ENCODE measurements around the gene USP28. TPM values are rescaled to one million over a fixed set of nuclear protein-coding genes. Genes with fewer than 3 reads are reported as not detected.
A peak's percentile ranks its signal among the peaks of the same experiment; 100 is the strongest.

USP28 gene
- polyA plus RNA-seq, 6 donors from 2014 or later, result 64.6 to 132 (median 109) TPM

DNA sequence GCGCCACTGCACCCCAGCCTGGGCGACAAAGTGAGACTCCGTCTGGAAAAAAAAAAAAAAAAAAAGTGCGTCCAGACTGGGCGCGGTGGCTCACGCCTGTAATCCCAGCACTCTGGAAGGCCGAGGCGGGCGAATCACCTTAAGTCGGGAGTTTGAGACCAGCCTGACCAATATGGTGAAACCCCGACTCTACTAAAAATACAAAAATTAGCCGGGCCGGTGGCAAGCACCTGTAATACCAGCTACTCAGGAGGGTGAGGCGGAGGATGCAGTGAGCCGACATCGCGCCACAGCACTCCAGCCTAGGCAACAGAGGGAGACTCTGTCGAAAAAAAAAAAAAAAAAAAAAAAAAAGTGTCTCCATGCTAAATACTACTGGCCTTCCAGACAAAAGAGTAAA lies 1.3 kb downstream of the USP28 start:
- H3K36me3 Mint-ChIP-seq, result peaks cover 0 to 5% of the 10 kb centered on the region in 2 donors
- DNase-seq, result no peak
- peaks cover 51 to 77% (median 59%) of the 10 kb centered on the region in 3 donors for H3K4me1 Mint-ChIP-seq
- no peaks in the 10 kb centered on the region for H3K27me3 Mint-ChIP-seq
- H3K9me3 Mint-ChIP-seq, result peaks cover 0 to 8% (median 2%) of the 10 kb centered on the region in 7 donors
- no peak for ATAC-seq (ENCODE audit: low read depth in 2 of 2)
- H3K27ac Mint-ChIP-seq, result peak overlapping the region in 4 of 6 donors; percentile 81 to 97 (median 94)
- H3K4me3 Mint-ChIP-seq, result peak overlapping the region; percentile 87 to 95 (median 93)

DNA sequence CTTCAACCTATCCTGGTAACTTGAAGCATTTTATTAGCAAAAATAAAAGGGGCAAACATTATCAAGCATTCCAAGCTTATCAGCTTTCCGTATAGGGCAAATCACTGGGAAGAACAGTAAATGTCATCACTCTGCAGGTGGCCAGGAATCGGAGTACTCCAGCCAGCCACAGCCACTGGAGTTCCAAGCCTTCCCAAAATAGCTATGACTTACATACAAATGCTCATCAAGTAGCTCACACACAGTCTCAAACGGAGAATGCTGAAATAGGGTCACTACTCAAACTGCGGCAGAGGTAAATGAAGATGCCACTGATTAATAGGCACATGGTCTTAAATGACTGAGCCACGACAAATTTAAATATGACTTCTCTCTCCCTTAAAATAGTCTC lies 2.1 kb downstream of the USP28 start:
- no peaks in the 10 kb centered on the region for H3K27me3 Mint-ChIP-seq
- no peaks in the 10 kb centered on the region for H3K36me3 Mint-ChIP-seq
- DNase-seq (no peak), ATAC-seq (ENCODE audit: low read depth in 2 of 2) (no peak)
- H3K4me1 Mint-ChIP-seq, result peaks cover 51 to 85% (median 66%) of the 10 kb centered on the region in 3 donors
- H3K4me3 Mint-ChIP-seq, result peak overlapping the region; percentile 70 to 95 (median 90)
- H3K9me3 Mint-ChIP-seq, result peaks cover 0 to 4% (median 1%) of the 10 kb centered on the region in 7 donors
- H3K27ac Mint-ChIP-seq, result peak overlapping the region in 3 of 6 donors; percentile 24 to 61 (median 26)

DNA sequence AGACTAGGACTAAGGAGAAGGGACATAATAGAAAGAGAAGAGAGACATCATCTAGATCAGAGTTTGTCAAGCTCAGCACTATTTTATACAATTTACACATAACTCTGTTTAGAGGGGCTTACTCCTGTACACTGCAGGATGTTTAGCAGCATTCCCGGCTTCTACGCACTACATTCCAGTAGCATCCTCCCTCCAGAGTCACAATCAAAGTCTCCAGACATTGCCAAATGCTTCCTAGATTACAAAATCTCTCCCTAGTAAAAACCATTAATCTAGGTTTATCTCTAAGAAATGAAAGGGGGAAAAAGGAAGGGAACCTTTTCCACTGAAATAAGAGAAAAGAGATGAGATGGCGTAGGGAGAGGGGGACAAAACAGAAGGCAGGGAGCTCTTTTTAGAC lies 4.0 kb downstream of the USP28 start:
- ATAC-seq (ENCODE audit: low read depth in 2 of 2) (no peak), DNase-seq (no peak)
- H3K4me3 Mint-ChIP-seq, result peak overlapping the region in 3 of 8 donors; percentile 12 to 72 (median 37)
- H3K36me3 Mint-ChIP-seq, result peaks cover 0 to 5% of the 10 kb centered on the region in 2 donors
- H3K9me3 Mint-ChIP-seq, result peaks cover 0 to 1% (median 0%) of the 10 kb centered on the region in 7 donors
- H3K27ac Mint-ChIP-seq, result peak overlapping the region in 1 of 6 donors; percentile 73
- no peaks in the 10 kb centered on the region for H3K27me3 Mint-ChIP-seq
- peaks cover 51 to 76% (median 58%) of the 10 kb centered on the region in 3 donors for H3K4me1 Mint-ChIP-seq

DNA sequence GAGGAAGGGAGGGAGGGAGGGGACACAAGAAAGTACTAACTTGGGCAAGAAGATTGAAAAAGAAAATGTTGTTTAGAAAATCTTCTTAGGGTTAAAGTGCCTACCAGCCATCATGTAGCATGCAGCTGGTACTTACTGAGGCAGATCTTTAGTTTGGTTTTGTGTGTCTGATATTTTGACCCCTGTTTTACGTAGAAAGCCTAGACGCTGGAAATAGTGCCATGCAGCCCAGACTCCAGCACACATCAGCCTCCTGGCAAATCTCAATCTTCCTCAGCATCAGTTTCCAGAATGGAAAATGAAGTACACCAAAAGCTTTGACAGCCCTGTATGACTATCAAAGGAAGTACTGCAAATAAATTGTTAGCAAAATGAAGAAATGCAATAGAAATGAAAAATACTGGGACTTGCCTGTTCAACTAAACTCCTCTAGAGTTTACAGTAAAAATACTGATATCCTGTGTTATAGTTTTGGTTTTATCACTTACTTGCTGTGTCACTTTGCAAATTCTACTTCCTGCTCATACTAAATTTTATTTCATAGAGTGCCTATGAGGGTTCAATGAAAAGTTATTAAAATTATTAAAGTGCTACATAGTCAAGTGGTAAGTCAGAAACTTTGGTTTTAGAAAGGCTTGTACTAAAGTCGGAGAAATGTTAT lies 7.4 kb downstream of the USP28 start:
- Mint-ChIP-seq H3K27ac (peak overlapping the region in 1 of 6 donors; percentile 16), H3K4me1 (peaks cover 39 to 63% (median 47%) of the 10 kb centered on the region in 3 donors)
- DNase-seq, result no peak

DNA sequence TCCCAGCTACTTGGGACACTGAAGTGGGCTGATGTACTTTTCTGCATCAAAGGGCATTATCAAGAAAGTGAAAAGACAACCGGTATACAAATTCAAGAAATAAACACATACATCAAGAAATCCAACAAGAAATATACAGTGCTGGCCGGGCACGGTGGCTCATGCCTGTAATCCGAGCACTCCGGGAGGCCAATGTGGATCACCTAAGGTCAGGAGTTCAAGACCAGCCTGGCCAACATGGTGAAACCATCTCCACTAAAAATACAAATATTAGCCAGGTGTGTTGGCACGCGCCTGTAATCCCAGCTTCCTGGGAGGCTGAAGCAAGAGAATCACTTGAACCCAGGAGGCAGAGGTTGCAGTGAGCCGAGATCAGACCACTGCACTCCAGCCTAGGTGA lies 9.5 kb downstream of the USP28 start:
- Mint-ChIP-seq H3K9me3 (peaks cover 0 to 1% (median 0%) of the 10 kb centered on the region in 7 donors), H3K4me3 (peak overlapping the region in 1 of 8 donors; percentile 56), H3K36me3 (peaks cover 0 to 15% of the 10 kb centered on the region in 2 donors), H3K27ac (peak overlapping the region in 2 of 6 donors; percentile 31 to 75), H3K27me3 (no peaks in the 10 kb centered on the region), H3K4me1 (peaks cover 29 to 59% (median 40%) of the 10 kb centered on the region in 3 donors)
- no peak for ATAC-seq (ENCODE audit: low read depth in 2 of 2)
- no peak for DNase-seq

More for the DNA sequence above, 7.4 kb downstream of the USP28 start:
- H3K4me3 Mint-ChIP-seq, result no peak overlapping the region
- peaks cover 0 to 15% of the 10 kb centered on the region in 2 donors for H3K36me3 Mint-ChIP-seq
- H3K9me3 Mint-ChIP-seq, result peaks cover 0 to 1% (median 0%) of the 10 kb centered on the region in 7 donors
- no peaks in the 10 kb centered on the region for H3K27me3 Mint-ChIP-seq
- ATAC-seq (ENCODE audit: low read depth in 2 of 2), result no peak

DNA sequence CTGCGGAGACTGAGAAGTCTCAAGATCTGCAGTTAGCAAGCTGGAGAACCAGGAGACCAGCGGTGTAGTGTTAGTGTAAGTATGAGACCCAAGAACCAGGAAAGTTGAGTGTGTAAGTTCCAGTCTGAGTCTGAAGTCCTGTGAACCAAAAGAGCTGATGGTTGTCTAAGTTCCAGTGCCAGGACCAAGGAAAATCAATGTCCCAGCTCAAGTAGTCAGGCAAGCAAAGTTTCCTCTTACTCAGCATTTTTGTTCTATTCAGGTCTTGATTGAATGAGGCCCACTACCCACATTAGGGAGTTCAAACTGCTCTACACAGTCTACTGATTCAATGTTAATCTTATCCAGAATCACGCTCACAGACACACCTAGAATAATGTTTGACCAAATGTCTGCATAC lies 11.0 kb downstream of the USP28 start:
- Mint-ChIP-seq H3K4me1 (peaks cover 22 to 58% (median 39%) of the 10 kb centered on the region in 3 donors), H3K36me3 (peaks cover 0 to 15% of the 10 kb centered on the region in 2 donors), H3K27me3 (no peaks in the 10 kb centered on the region), H3K9me3 (no peaks in the 10 kb centered on the region), H3K27ac (peak overlapping the region in 1 of 6 donors; percentile 47), H3K4me3 (no peak overlapping the region)
- no peak for ATAC-seq (ENCODE audit: low read depth in 2 of 2)
- DNase-seq, result no peak

DNA sequence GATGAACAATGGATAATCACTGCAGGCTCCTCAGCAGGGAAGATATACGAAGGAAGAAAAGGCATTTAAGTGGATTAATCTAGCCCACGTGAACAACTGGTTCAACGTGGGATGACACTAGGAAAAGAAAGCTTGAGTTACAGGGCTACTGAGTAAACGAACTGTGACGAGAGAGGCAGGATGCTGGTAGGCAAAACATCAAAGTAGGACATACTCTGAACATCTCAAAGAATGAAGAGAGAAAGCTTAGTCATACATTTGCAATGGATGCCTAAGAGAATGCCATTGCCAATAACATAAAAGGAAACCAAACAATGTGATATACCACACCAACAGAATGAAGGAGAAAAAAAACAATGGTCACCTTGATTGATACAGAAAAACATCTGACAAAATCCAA lies 12.9 kb downstream of the USP28 start:
- Mint-ChIP-seq H3K4me1 (peaks cover 21 to 49% (median 42%) of the 10 kb centered on the region in 3 donors), H3K9me3 (no peaks in the 10 kb centered on the region), H3K4me3 (peak overlapping the region in 1 of 8 donors; percentile 52), H3K36me3 (peaks cover 0 to 15% of the 10 kb centered on the region in 2 donors), H3K27me3 (no peaks in the 10 kb centered on the region), H3K27ac (peak overlapping the region in 2 of 6 donors; percentile 52 to 61)
- no peak for ATAC-seq (ENCODE audit: low read depth in 2 of 2)
- DNase-seq, result no peak

DNA sequence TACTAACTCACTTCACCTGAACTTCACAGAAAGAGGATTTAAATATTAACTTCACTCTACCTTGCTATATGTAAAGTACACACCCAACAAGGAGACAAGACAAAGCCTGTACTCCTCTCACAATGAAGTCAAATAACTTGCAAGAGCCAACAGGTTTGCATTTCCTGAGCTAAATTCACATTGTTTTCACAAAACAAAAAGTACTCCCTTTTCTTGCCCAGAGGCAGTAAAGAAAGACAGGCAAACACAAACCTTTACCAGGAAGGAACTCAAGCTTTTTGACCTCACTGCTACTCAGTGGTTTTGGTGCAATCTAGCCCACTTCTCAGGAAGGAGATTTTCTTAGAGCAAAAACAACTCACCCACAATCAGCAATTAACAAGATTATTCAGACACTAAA lies 15.7 kb downstream of the USP28 start:
- DNase-seq, result no peak
- H3K36me3 Mint-ChIP-seq, result peaks cover 0 to 6% of the 10 kb centered on the region in 2 donors
- H3K27ac Mint-ChIP-seq, result peak overlapping the region in 2 of 6 donors; percentile 22 to 56
- no peak for ATAC-seq (ENCODE audit: low read depth in 2 of 2)
- peaks cover 26 to 50% (median 40%) of the 10 kb centered on the region in 3 donors for H3K4me1 Mint-ChIP-seq
- peak overlapping the region in 2 of 8 donors; percentile 13 to 29 for H3K4me3 Mint-ChIP-seq
- no peaks in the 10 kb centered on the region for H3K27me3 Mint-ChIP-seq
- no peaks in the 10 kb centered on the region for H3K9me3 Mint-ChIP-seq

DNA sequence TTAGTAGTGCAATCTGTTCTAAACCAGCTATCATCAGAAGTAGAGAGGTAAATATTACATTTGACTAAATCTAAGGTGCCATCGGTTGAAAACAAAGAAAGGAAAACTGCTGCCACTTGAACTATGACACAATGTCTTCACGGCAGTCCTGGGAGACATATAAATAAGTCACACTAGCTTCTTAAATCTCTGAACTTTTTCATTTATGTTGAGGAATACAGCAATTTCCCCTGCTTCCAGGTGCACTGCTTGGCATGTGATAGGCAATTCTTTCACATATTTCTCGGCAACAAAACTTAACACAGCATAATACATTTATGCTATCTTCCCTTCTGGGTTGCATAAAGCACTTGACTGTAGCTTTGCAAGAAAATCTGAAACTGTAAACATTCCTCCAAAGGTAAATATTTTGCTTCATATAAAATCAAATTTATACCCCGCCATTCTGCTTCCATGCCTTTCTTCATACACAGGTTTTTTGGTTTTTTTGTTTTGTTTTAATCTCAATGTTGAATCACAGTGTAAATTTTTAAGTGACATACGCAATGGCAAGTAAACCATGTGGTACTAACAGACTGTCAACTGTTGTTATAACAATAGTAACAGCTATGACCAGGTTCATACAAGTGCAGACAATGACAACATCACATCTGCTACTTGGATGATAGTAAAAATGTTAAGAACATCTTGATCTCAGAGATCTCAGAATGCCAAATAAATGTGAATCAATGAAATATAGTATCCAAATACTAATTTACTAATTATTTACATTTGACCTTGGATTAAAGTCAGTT lies 18.2 kb downstream of the USP28 start:
- Mint-ChIP-seq H3K4me3 (no peak overlapping the region), H3K27ac (peak overlapping the region in 2 of 6 donors; percentile 2 to 29), H3K27me3 (no peaks in the 10 kb centered on the region), H3K4me1 (peaks cover 19 to 42% (median 32%) of the 10 kb centered on the region in 3 donors), H3K36me3 (no peaks in the 10 kb centered on the region), H3K9me3 (no peaks in the 10 kb centered on the region)
- DNase-seq (no peak), ATAC-seq (ENCODE audit: low read depth in 2 of 2) (no peak)

DNA sequence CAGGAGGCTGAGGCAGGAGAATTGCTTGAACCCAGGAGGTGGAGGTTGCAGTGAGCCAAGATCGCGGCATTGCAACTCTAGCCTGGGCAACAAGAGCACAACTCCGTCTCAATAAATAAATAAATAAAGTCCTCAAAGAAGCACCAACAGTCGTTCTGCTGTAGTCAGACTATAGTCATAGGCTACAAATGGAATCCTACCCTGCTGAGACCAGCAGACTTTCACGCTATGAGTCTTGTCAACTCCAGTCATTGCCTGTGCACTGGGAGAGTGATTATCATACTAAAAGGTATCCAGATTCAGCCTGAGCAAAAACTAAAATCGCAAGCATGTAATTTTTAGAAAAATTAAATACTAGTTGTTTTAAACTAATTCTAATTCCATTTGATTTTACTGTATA lies 19.6 kb downstream of the USP28 start:
- H3K27ac Mint-ChIP-seq, result no peak overlapping the region
- H3K9me3 Mint-ChIP-seq, result peaks cover 0 to 2% (median 0%) of the 10 kb centered on the region in 7 donors
- H3K27me3 Mint-ChIP-seq, result no peaks in the 10 kb centered on the region
- DNase-seq, result no peak
- no peak overlapping the region for H3K4me3 Mint-ChIP-seq
- no peak for ATAC-seq (ENCODE audit: low read depth in 2 of 2)
- H3K36me3 Mint-ChIP-seq, result peaks cover 8 to 9% of the 10 kb centered on the region in 2 donors
- H3K4me1 Mint-ChIP-seq, result peaks cover 15 to 35% (median 22%) of the 10 kb centered on the region in 3 donors

DNA sequence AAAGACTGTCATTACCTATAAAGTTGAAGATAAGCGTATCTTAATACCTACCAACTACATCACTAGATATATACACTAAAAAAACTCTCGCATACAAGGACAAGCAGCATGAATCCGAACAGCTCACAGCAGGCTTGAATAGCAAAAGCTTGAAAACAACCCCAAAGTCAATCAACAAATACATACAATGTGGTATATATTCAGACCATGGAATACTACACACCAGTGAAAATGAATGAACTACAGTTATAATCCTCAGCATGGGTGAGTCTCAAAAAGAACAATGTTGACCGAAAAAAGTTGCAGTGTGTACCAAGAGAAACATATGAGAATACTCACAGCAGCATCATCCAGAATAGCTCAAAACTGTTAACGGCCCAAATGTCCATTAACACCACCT lies 25.2 kb downstream of the USP28 start:
- Mint-ChIP-seq H3K9me3 (peaks cover 0 to 4% (median 0%) of the 10 kb centered on the region in 7 donors), H3K27ac (peak overlapping the region in 2 of 6 donors; percentile 13 to 16), H3K4me3 (no peak overlapping the region), H3K27me3 (no peaks in the 10 kb centered on the region), H3K4me1 (peaks cover 26 to 39% (median 27%) of the 10 kb centered on the region in 3 donors), H3K36me3 (peaks cover 28 to 31% of the 10 kb centered on the region in 2 donors)
- DNase-seq, result no peak
- ATAC-seq (ENCODE audit: low read depth in 2 of 2), result no peak

DNA sequence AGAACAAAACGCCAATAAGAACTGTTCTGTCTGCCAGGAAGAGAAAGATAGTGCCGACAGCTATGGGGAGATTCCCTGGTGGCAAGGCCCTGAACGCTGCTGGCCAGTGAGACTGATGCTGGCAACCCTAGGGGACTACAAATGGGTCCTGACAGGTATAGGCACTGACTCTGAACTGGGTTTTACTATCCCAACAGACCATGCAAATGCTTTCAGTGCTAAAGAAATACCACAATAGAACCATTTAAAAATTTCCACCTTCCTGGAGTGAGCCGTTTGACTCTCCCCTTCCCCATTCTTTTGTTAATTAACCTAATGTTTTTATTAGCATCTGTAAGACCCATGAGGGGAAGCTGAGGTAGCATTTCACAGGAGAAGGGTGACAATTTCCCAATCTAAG lies 25.7 kb downstream of the USP28 start:
- Mint-ChIP-seq H3K27me3 (no peaks in the 10 kb centered on the region), H3K4me1 (peaks cover 25 to 36% (median 27%) of the 10 kb centered on the region in 3 donors), H3K4me3 (no peak overlapping the region), H3K27ac (peak overlapping the region in 2 of 6 donors; percentile 13 to 69), H3K9me3 (peaks cover 0 to 4% (median 0%) of the 10 kb centered on the region in 7 donors), H3K36me3 (peaks cover 28 to 31% of the 10 kb centered on the region in 2 donors)
- no peak for DNase-seq
- ATAC-seq (ENCODE audit: low read depth in 2 of 2), result no peak

DNA sequence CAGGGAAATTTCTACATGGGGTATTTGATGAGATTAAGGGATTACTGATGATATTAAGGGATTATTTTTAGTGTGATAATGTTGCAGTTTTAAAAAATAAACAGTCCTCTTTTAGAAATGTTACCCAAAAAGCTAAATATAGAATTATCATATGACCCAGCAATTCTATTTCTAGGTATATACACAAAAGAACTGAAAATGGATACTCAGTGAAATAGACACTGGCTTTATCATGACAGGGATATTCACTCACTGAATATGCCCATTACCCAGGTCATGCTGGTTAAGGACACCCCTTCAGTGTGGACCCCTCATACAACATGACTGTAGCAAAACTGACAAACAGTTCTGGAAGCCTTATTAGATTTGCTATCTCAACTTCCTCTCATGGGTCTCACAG lies 27.8 kb downstream of the USP28 start:
- ATAC-seq (ENCODE audit: low read depth in 2 of 2) (no peak), DNase-seq (no peak)
- Mint-ChIP-seq H3K9me3 (peaks cover 0 to 4% (median 0%) of the 10 kb centered on the region in 7 donors), H3K27ac (peak overlapping the region in 5 of 6 donors; percentile 58 to 93 (median 85)), H3K36me3 (peaks cover 28 to 35% of the 10 kb centered on the region in 2 donors), H3K4me3 (peak overlapping the region in 1 of 8 donors; percentile 27), H3K4me1 (peaks cover 30 to 36% (median 34%) of the 10 kb centered on the region in 3 donors), H3K27me3 (no peaks in the 10 kb centered on the region)
